ENCODE results near the gene RND1.

The RND1 gene

GRCh38 chr12:48826209-48826855 lies 39.3 kb downstream of the RND1 start:
- DNase-seq, result no peak

- no peak for DNase-seq
Measured at GRCh38 chr12:48824905-48825304, 40.8 kb downstream of the RND1 start.

GRCh38 chr12:48824112-48824511 lies 41.6 kb downstream of the RND1 start:
- no peak for DNase-seq

- DNase-seq, result no peak
Measured at GRCh38 chr12:48823281-48823680, 42.4 kb downstream of the RND1 start.

- no peak for DNase-seq
Measured at GRCh38 chr12:48822711-48823110, 43.0 kb downstream of the RND1 start.

GRCh38 chr12:48822139-48822538 lies 43.5 kb downstream of the RND1 start:
- DNase-seq, result no peak

GRCh38 chr12:48819986-48820725 lies 45.5 kb downstream of the RND1 start:
- DNase-seq, result peak; percentile 24

- DNase-seq, result no peak
Measured at GRCh38 chr12:48818831-48819590, 46.7 kb downstream of the RND1 start.

GRCh38 chr12:48817873-48818830 lies 47.5 kb downstream of the RND1 start, which contains the start of gene CACNB3:
TSS of gene CACNB3 (plus strand) at chr12:48818496. CDS start at chr12:48818930, 434 bp downstream.
- peak; percentile 79 for DNase-seq

GRCh38 chr12:48816143-48816854 lies 49.4 kb downstream of the RND1 start:
- DNase-seq, result no peak

GRCh38 chr12:48815126-48816110 lies 50.3 kb downstream of the RND1 start:
- DNase-seq, result peak; percentile 91

GRCh38 chr12:48814262-48815125 lies 51.2 kb downstream of the RND1 start:
- DNase-seq, result peak; percentile 83

- DNase-seq, result peak; percentile 56
Measured at GRCh38 chr12:48813465-48814261, 52.0 kb downstream of the RND1 start.

GRCh38 chr12:48812389-48812788 lies 53.3 kb downstream of the RND1 start:
- no peak for DNase-seq

GRCh38 chr12:48811437-48812090 lies 54.1 kb downstream of the RND1 start:
- DNase-seq, result no peak

- no peak for DNase-seq
Measured at GRCh38 chr12:48810903-48811431, 54.7 kb downstream of the RND1 start.

GRCh38 chr12:48807981-48808380 lies 57.7 kb downstream of the RND1 start:
- no peak for DNase-seq
